Mesenchymal stem cell (in vitro differentiated cells and primary cell): Measurements from ENCODE around the gene DDA1.

Experiments
- DNase-seq: peaks from one replicate; pipeline ENCODE4 v3.0.0-alpha.2; 2013
- H2AFZ ChIP-seq: one replicate; pipeline ENCODE4 v1.6.1; 2013; ENCODE audit warnings: low read depth, mild to moderate bottlenecking, control low read depth, inconsistent platforms, low read length, moderate library complexity
- H2AK5ac ChIP-seq: 2 replicates; pipeline ENCODE4 v1.6.1; 2013; ENCODE audit warnings: low read length, moderate library complexity, mild to moderate bottlenecking, inconsistent platforms; ENCODE audit not compliant: severe bottlenecking
- H2BK120ac ChIP-seq: one replicate; pipeline ENCODE4 v1.6.1; 2013; ENCODE audit warnings: low read depth, mild to moderate bottlenecking, inconsistent platforms, low read length, moderate library complexity
- H2BK12ac ChIP-seq, 2 experiments: one replicate each; pipeline ENCODE4 v1.6.1; 2013; ENCODE audit warnings: inconsistent platforms in 2 of 2, low read length in 2 of 2, mild to moderate bottlenecking in 2 of 2, moderate library complexity in 2 of 2, control low read depth in 1 of 2
- H2BK15ac ChIP-seq: one replicate; pipeline ENCODE4 v1.6.1; 2013; ENCODE audit warnings: mild to moderate bottlenecking, low read depth, inconsistent platforms; ENCODE audit not compliant: poor library complexity, severe bottlenecking
- H2BK5ac ChIP-seq: 2 replicates; pipeline ENCODE4 v1.6.1; 2013; ENCODE audit warnings: low read depth, mild to moderate bottlenecking, low read length, control low read depth, inconsistent platforms; ENCODE audit not compliant: poor library complexity, severe bottlenecking
- H3K14ac ChIP-seq, 2 experiments: one replicate each; pipeline ENCODE4 v1.6.1; 2013; ENCODE audit warnings: inconsistent platforms in 2 of 2, low read length in 2 of 2, control low read depth in 1 of 2, mild to moderate bottlenecking in 1 of 2, moderate library complexity in 1 of 2
- H3K18ac ChIP-seq, 2 experiments: one replicate each; pipeline ENCODE4 v1.6.1; 2013; ENCODE audit warnings: inconsistent platforms in 2 of 2, low read length in 2 of 2, control low read depth in 1 of 2, low read depth in 1 of 2, mild to moderate bottlenecking in 1 of 2
- H3K23ac ChIP-seq, 2 experiments: one replicate each; pipeline ENCODE4 v1.6.1; 2013; ENCODE audit warnings: inconsistent platforms in 2 of 2, low read length in 2 of 2, mild to moderate bottlenecking in 2 of 2, moderate library complexity in 2 of 2, control low read depth in 1 of 2
- H3K27ac ChIP-seq: 2 replicates; pipeline ENCODE4 v1.5.1; 2013; ENCODE audit warnings: mild to moderate bottlenecking, moderate library complexity, low read length, control low read depth, inconsistent platforms; ENCODE audit not compliant: poor library complexity, severe bottlenecking
- H3K27me3 ChIP-seq, 2 experiments: 2 replicates each; pipeline versions ENCODE4 v1.6.1 to v1.7.0; 2013; ENCODE audit warnings: low read length in 2 of 2, mild to moderate bottlenecking in 2 of 2, moderate library complexity in 2 of 2, control low read depth in 1 of 2, inconsistent platforms in 1 of 2; ENCODE audit not compliant: control insufficient read depth in 1 of 2, insufficient read depth in 1 of 2
- H3K36me3 ChIP-seq, 2 experiments: 2 replicates each; pipeline versions ENCODE4 v1.6.1 to v1.7.0; 2013; ENCODE audit warnings: low read length in 2 of 2, control low read depth in 1 of 2, inconsistent platforms in 1 of 2, low read depth in 1 of 2, mild to moderate bottlenecking in 1 of 2; ENCODE audit not compliant: insufficient read depth in 2 of 2, control insufficient read depth in 1 of 2
- H3K4ac ChIP-seq, 2 experiments: one replicate each; pipeline ENCODE4 v1.6.1; 2013; ENCODE audit warnings: inconsistent platforms in 2 of 2, low read length in 2 of 2, mild to moderate bottlenecking in 2 of 2, moderate library complexity in 2 of 2, control low read depth in 1 of 2, low read depth in 1 of 2
- H3K4me1 ChIP-seq: 2 replicates; pipeline ENCODE4 v1.6.1; 2013; ENCODE audit warnings: low read depth, low read length, control low read depth; ENCODE audit not compliant: control insufficient read depth, insufficient read depth
- H3K4me2 ChIP-seq: 2 replicates; pipeline ENCODE4 v1.6.1; 2013; ENCODE audit warnings: low read length, mild to moderate bottlenecking, inconsistent platforms; ENCODE audit not compliant: poor library complexity, severe bottlenecking
- H3K4me3 ChIP-seq, 2 experiments: 2 replicates each; pipeline versions ENCODE4 v1.5.1 to v1.7.0; 2013; ENCODE audit warnings: low read length in 2 of 2, mild to moderate bottlenecking in 2 of 2, control low read depth in 1 of 2, low read depth in 1 of 2; ENCODE audit not compliant: insufficient read depth in 1 of 2
- H3K79me1 ChIP-seq: replicated peaks from 2 replicates; pipeline ENCODE4 v1.6.1; 2013; ENCODE audit warnings: mild to moderate bottlenecking, control low read depth, low read length, inconsistent platforms; ENCODE audit not compliant: poor library complexity, severe bottlenecking
- H3K9ac ChIP-seq: 2 replicates; pipeline ENCODE4 v1.7.0; 2013; ENCODE audit warnings: mild to moderate bottlenecking, low read length, moderate library complexity
- H3K9me3 ChIP-seq: 2 replicates; pipeline ENCODE4 v1.7.0; 2013; ENCODE audit warnings: mild to moderate bottlenecking, low read length; ENCODE audit not compliant: control insufficient read depth
- H4K8ac ChIP-seq: one replicate; pipeline ENCODE4 v1.6.1; 2013; ENCODE audit warnings: inconsistent platforms, mild to moderate bottlenecking, low read length, moderate library complexity
- H4K91ac ChIP-seq: one replicate; pipeline ENCODE4 v1.6.1; 2013; ENCODE audit warnings: mild to moderate bottlenecking, low read length, inconsistent platforms
- WGBS: methylation state at CpG from one replicate; pipeline ENCODE4 v1.1.7; 2013; ENCODE audit warnings: mixed read lengths; 5-methylcytosine and 5-hydroxymethylcytosine counted together

DDA1 gene

GRCh38 chr19:17357078-17357666 lies 47.8 kb downstream of the DDA1 start:
- Histone ChIP-seq H3K27me3 (peaks cover 0 to 19% of the 10 kb centered on the region in 2 experiments), H3K23ac (no peak overlapping the region)
- 90% methylated on average over 7 of the region's 7 CpGs for WGBS

GRCh38 chr19:17357724-17358123 lies 48.4 kb downstream of the DDA1 start:
- Histone ChIP-seq H3K23ac (no peak overlapping the region), H2BK12ac (no peak overlapping the region), H3K27ac (no peak overlapping the region), H3K27me3 (peaks cover 0 to 16% of the 10 kb centered on the region in 2 experiments), H3K4ac (no peak overlapping the region), H3K4me1 (peaks cover 6% of the 10 kb centered on the region), H2BK5ac (no peak overlapping the region), H3K79me1 (no peaks in the 10 kb centered on the region), H3K4me3 (no peak overlapping the region), H2BK120ac (no peak overlapping the region), H3K36me3 (no peaks in the 10 kb centered on the region), H4K91ac (no peak overlapping the region), H3K9ac (no peak overlapping the region), H3K18ac (no peak overlapping the region), H2AFZ (no peak overlapping the region), H3K4me2 (no peak overlapping the region), H4K8ac (no peak overlapping the region), H3K9me3 (no peaks in the 10 kb centered on the region), H2AK5ac (no peak overlapping the region), H3K14ac (no peak overlapping the region), H2BK15ac (no peak overlapping the region)
- DNase-seq: no peak
- WGBS: 91% methylated on average over 11 of the region's 11 CpGs

More at GRCh38 chr19:17357078-17357666, 47.8 kb downstream of the DDA1 start:
- Histone ChIP-seq H2BK15ac (no peak overlapping the region), H3K36me3 (no peaks in the 10 kb centered on the region), H3K4me1 (peaks cover 6% of the 10 kb centered on the region), H3K4ac (no peak overlapping the region), H3K27ac (no peak overlapping the region), H4K8ac (no peak overlapping the region), H2BK120ac (no peak overlapping the region), H3K14ac (no peak overlapping the region), H3K4me2 (no peak overlapping the region), H3K9me3 (no peaks in the 10 kb centered on the region), H3K9ac (no peak overlapping the region), H3K79me1 (no peaks in the 10 kb centered on the region), H3K18ac (no peak overlapping the region), H4K91ac (no peak overlapping the region), H2AFZ (no peak overlapping the region), H2BK12ac (no peak overlapping the region), H2AK5ac (no peak overlapping the region), H3K4me3 (no peak overlapping the region), H2BK5ac (no peak overlapping the region)
- no peak for DNase-seq

GRCh38 chr19:17358395-17358794 lies 49.0 kb downstream of the DDA1 start:
- no peak overlapping the region for H3K23ac ChIP-seq
- 63% methylated on average over 7 of the region's 7 CpGs for WGBS

GRCh38 chr19:17359905-17360800 lies 50.8 kb downstream of the DDA1 start:
- Histone ChIP-seq H4K91ac (no peak overlapping the region), H3K4me3 (no peak overlapping the region), H3K9ac (no peak overlapping the region), H2BK5ac (no peak overlapping the region), H3K4me1 (peaks cover 6% of the 10 kb centered on the region), H3K23ac (no peak overlapping the region), H3K79me1 (no peaks in the 10 kb centered on the region), H2AK5ac (no peak overlapping the region), H2BK12ac (no peak overlapping the region), H3K4ac (no peak overlapping the region), H3K4me2 (no peak overlapping the region), H3K27ac (no peak overlapping the region), H2BK15ac (no peak overlapping the region), H3K9me3 (no peaks in the 10 kb centered on the region), H3K27me3 (peaks cover 0 to 18% of the 10 kb centered on the region in 2 experiments), H3K14ac (no peak overlapping the region), H2BK120ac (no peak overlapping the region), H3K18ac (no peak overlapping the region), H3K36me3 (no peaks in the 10 kb centered on the region), H2AFZ (peak overlapping the region; percentile 44), H4K8ac (no peak overlapping the region)
- no peak for DNase-seq
- WGBS: 84% methylated on average over 5 of the region's 6 CpGs

More at GRCh38 chr19:17358395-17358794, 49.0 kb downstream of the DDA1 start:
- DNase-seq: peak; percentile 31
- Histone ChIP-seq H2BK5ac (no peak overlapping the region), H3K27me3 (peaks cover 0 to 14% of the 10 kb centered on the region in 2 experiments), H3K4me3 (peak overlapping the region in 1 of 2 experiments; percentile 11), H3K79me1 (no peaks in the 10 kb centered on the region), H2AK5ac (no peak overlapping the region), H2BK15ac (no peak overlapping the region), H2BK120ac (no peak overlapping the region), H3K4ac (no peak overlapping the region), H3K9ac (no peak overlapping the region), H3K14ac (no peak overlapping the region), H2AFZ (no peak overlapping the region), H2BK12ac (no peak overlapping the region), H3K36me3 (no peaks in the 10 kb centered on the region), H4K91ac (no peak overlapping the region), H3K27ac (no peak overlapping the region), H4K8ac (peak overlapping the region; percentile 87), H3K4me1 (peaks cover 6% of the 10 kb centered on the region), H3K18ac (peak overlapping the region in 1 of 2 experiments; percentile 18), H3K4me2 (no peak overlapping the region), H3K9me3 (no peaks in the 10 kb centered on the region)
